GM18520 (cell line): ENCODE data around the gene ADCK2.
"Not testable (repeated sequence)": the region's sequence is repeated elsewhere in the genome, so short reads cannot be mapped to it uniquely, and the experiment has no call there.

ENCODE experiments used
- ATAC-seq: cut with Tn5 transposase; IDR thresholded peaks from one replicate; pipeline ENCODE4 v1.9.1; 2021; ENCODE audit not compliant: unreplicated experiment

The ADCK2 gene

GRCh38 chr7:140734729-140735128, 62.0 kb downstream of the ADCK2 start:
- ATAC-seq, result no peak

- ATAC-seq, result no peak
Observed at GRCh38 chr7:140738280-140738679, 65.5 kb downstream of the ADCK2 start.

GRCh38 chr7:140743255-140743654, 70.5 kb downstream of the ADCK2 start:
- not testable (repeated sequence) for ATAC-seq

GRCh38 chr7:140744005-140744404, 71.3 kb downstream of the ADCK2 start:
- ATAC-seq, result no peak
